Ishikawa (cell line): Measurements from ENCODE around the gene NAT10.

Source experiments
- CEBPB ChIP-seq: IDR thresholded peaks from 2 replicates; pipeline ENCODE4 v1.6.1; 2012
- CREB1 ChIP-seq: IDR thresholded peaks from 2 replicates; pipeline ENCODE4 v1.6.1; 2012; ENCODE audit warnings: low read depth
- EP300 ChIP-seq: IDR thresholded peaks from 2 replicates; pipeline ENCODE4 v1.6.1; 2012; ENCODE audit warnings: borderline replicate concordance
- TF ChIP-seq, protein P1 (sequence below): IDR thresholded peaks from 2 replicates; pipeline ENCODE4 v1.6.1; 2012
- TF ChIP-seq, protein P2 (sequence below): IDR thresholded peaks from 2 replicates; pipeline ENCODE4 v1.6.1; 2012; ENCODE audit warnings: low read depth, mild to moderate bottlenecking

GRCh38 chr11:34183848-34184391 is 78.5 kb downstream of the NAT10 start:
- TF ChIP-seq EP300 (no peak), CREB1 (no peak), CEBPB (no peak)
- TF ChIP-seq, protein P1, sequence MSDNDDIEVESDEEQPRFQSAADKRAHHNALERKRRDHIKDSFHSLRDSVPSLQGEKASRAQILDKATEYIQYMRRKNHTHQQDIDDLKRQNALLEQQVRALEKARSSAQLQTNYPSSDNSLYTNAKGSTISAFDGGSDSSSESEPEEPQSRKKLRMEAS = no peak
- TF ChIP-seq, protein P2, sequence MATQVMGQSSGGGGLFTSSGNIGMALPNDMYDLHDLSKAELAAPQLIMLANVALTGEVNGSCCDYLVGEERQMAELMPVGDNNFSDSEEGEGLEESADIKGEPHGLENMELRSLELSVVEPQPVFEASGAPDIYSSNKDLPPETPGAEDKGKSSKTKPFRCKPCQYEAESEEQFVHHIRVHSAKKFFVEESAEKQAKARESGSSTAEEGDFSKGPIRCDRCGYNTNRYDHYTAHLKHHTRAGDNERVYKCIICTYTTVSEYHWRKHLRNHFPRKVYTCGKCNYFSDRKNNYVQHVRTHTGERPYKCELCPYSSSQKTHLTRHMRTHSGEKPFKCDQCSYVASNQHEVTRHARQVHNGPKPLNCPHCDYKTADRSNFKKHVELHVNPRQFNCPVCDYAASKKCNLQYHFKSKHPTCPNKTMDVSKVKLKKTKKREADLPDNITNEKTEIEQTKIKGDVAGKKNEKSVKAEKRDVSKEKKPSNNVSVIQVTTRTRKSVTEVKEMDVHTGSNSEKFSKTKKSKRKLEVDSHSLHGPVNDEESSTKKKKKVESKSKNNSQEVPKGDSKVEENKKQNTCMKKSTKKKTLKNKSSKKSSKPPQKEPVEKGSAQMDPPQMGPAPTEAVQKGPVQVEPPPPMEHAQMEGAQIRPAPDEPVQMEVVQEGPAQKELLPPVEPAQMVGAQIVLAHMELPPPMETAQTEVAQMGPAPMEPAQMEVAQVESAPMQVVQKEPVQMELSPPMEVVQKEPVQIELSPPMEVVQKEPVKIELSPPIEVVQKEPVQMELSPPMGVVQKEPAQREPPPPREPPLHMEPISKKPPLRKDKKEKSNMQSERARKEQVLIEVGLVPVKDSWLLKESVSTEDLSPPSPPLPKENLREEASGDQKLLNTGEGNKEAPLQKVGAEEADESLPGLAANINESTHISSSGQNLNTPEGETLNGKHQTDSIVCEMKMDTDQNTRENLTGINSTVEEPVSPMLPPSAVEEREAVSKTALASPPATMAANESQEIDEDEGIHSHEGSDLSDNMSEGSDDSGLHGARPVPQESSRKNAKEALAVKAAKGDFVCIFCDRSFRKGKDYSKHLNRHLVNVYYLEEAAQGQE = no peak
